Stimulated activated CD8-positive, alpha-beta memory T cell treated with anti-CD3 and anti-CD28 coated beads, Interleukin-7, amount 100 ng/mL, for 1 hour (primary cell): ENCODE measurements around the gene TLE1.
"Not testable (repeated sequence)": the region's sequence is repeated elsewhere in the genome, so short reads cannot be mapped to it uniquely, and the experiment has no call there.

Experiments
- DNase-seq, 2 donors: peaks; one replicate each; pipeline ENCODE4 v3.0.0-alpha.2; 2020; ENCODE audit warnings: low read depth in 2 of 2

Gene TLE1

DNA sequence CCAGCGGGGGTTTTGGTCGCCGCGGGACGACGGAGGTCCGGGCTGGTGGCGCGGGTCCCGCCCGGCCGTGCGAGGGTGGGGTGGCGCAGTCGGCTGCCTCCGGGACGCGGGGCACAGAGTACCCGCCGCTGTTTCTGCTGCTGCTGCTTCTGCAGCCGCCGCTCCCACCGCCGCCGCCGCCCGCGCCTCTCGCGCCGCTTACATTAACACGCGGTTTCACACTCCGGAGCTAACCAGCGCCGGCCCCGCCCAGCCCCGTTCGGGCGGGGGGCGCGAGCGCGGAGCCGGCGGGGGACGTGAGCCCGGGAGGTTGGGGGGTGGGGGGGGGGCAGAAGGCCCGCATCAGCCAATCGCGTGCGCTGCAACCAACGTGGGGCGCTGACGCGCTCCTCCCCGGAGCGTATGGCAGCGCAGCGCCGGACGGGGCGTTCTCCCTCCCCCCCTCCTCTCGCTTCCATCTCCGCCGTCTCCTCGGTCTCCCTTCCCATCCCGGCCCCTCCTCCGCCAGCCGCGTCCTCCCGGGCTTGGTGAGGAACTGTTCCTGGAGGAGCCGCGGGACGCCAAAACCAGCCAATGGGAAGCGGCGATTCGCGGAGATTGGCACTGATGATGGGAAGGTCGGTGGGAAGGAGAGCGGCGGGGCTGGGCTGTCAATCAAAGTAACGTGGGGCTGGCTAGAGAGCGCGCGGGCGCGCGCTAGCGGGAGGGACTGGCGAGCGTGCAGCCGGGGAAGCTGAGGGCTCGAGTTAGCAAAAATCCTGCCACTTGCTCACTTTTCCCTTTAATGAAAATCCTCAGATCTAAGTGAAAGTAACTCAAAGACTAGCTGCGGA, at the start of gene TLE1:
Gene TLE1, minus strand, starts transcription at position 205 of the 833 bp plus-strand sequence. CDS start 1,307 bp downstream, outside the sequence.
- DNase-seq: peak; percentile 50 to 65

GRCh38 chr9:81737871-81738507, 48.6 kb upstream of the TLE1 start:
- DNase-seq: no peak

DNA sequence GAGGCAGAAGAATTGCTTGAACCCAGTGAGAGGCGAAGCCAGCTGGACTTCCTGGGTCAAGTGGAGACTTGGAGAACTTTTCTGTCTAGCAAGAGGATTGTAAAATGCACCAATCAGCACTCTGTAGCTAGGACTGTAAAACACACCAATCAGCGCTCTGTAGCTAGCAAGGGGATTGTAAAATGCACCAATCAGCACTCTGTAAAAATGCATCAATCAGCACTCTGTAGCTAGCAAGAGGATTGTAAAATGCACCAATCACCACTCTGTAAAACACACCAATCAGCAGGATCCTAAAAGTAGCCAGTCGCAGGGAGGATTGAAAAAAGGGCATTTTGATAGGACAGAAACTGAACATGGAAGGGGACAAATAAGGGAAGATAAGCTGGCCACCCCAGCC, 41.2 kb upstream of the TLE1 start:
- not testable (repeated sequence) for DNase-seq

DNA sequence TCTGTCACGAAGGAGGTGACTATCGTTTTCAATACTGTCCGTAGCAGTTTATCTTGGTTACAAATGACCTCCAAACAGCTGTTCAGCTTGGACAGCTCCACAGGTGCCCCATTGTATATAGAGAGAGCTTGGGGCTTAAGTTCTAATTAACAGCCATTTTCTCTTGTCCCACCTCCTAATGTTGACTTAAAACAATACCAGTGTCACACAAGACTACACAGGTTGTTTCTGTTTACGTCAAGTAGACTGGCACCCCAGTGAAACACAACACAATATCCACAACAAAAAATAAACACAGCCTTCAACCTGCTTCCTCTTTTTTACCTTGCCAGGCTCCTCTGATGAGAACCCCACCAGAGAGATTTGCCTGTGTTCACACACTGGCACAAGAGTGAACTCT, 39.8 kb upstream of the TLE1 start:
- DNase-seq: no peak

GRCh38 chr9:81724242-81724889, 35.0 kb upstream of the TLE1 start:
- no peak for DNase-seq

GRCh38 chr9:81722277-81722676, 32.9 kb upstream of the TLE1 start:
- DNase-seq: no peak

GRCh38 chr9:81720450-81721086, 31.2 kb upstream of the TLE1 start:
- DNase-seq: no peak

DNA sequence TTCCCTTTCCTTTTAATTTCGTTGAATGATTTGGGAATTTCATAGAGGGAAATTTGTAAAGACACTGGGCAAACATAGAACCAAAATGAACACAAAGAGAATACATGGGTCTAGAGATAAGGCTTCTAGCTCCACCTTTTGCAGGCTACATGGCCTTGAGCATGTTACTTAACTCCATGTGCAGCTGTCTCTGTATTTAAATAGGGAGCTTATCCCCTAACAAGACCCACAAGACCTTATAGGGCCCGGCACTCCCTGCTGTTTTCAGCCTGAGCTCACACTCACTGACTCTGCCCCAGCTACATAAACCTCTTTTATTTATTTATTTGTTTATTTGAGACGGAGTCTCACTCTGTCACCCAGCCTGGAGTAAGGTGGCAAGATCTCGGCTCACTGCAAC, 30.6 kb upstream of the TLE1 start:
- no peak for DNase-seq

DNA sequence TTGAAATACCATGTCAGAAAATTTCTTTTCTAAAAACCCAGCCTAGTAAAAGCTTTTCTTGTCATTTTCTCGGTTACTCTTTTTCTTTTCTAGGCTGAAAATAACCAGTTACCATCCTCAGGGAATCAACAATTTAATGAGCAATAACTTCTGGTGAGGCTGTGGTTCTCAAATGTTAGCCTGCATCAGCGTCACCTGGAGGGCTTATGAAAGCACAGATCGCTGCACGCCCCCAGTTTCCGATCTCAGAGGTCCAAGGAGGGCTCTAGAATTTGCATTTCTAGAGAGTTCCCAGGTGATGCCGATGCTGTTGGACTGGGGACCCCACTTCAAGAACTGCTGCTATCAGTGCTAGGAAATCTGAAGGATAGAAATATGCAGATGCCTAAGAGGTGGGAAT, 28.9 kb upstream of the TLE1 start:
- no peak for DNase-seq

GRCh38 chr9:81717747-81718077, 28.4 kb upstream of the TLE1 start:
- DNase-seq: no peak

GRCh38 chr9:81717061-81717746, 27.9 kb upstream of the TLE1 start:
- no peak for DNase-seq

DNA sequence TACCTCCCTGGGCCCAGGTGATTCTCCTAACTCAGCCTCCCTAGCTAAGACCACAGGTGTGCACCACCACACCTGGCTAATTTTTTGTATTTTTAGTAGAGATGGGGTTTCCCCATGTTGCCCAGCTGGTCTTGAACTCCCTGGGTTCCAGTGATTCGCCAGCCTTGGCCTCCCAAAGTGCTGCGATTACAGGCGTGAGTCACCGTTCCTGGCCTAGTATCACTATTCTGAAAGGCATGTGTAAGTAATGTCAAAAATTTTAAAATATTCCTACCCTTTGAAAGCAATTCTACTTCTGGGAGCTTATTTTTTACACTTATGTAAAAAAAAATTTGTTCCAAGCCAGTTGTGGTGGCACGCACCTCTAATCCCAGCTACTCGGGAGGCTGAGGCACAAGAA, 27.1 kb upstream of the TLE1 start:
- DNase-seq: no peak

DNA sequence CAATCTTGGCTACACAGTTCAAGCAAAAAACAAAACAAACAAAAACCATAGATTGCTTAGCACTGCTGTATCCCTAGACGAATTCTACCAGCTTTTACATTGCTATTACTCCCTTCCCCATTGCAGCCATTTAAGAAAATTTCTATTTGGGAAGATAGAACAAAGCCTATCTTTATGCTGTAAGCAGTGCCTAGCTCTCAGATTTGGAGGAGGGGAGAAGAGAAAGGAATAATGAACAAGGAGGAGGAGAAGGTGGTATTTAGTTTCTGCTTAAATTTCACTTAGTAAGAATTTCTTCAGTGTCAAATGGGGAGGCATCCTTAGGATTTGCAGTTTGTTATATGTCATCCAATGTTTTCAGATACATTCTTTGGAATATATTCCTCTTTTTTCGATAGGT, 16.2 kb upstream of the TLE1 start:
- DNase-seq: no peak

DNA sequence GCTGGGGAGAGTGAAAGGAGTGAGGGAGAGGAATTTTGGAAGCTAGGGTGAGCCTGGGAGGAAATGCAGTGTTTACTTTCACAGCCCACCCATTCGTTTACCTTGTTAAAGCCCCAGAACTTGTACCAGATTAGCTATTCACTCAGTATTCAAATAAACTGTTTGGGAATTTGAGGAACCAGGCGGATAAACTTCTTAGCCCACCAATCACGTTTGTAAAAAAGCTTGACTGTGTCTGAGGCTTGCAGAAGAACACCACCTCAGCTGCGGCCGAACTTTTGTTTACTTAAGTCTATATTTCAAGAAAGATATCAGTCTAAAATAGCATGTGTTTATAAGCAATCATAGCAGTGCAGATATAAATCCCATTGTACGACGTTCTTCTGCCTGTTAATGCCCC, 5.2 kb upstream of the TLE1 start:
- no peak for DNase-seq

GRCh38 chr9:81693671-81694378, 4.5 kb upstream of the TLE1 start:
- DNase-seq: no peak

- no peak for DNase-seq
Observed at GRCh38 chr9:81690251-81690851, 1.0 kb upstream of the TLE1 start.

GRCh38 chr9:81689093-81689342, 329 bp downstream of the TLE1 start:
- not testable (repeated sequence) for DNase-seq

GRCh38 chr9:81688262-81689092, 870 bp downstream of the TLE1 start:
- not testable (repeated sequence) for DNase-seq

- no peak for DNase-seq
Observed at GRCh38 chr9:81687521-81688261, 1.7 kb downstream of the TLE1 start.
